ENCODE measurements around the gene TMEM52.
A peak's percentile ranks its signal among the peaks of the same experiment; 100 is the strongest.
"Not testable (repeated sequence)": the region's sequence is repeated elsewhere in the genome, so short reads cannot be mapped to it uniquely, and the experiment has no call there.

TMEM52 gene

DNA sequence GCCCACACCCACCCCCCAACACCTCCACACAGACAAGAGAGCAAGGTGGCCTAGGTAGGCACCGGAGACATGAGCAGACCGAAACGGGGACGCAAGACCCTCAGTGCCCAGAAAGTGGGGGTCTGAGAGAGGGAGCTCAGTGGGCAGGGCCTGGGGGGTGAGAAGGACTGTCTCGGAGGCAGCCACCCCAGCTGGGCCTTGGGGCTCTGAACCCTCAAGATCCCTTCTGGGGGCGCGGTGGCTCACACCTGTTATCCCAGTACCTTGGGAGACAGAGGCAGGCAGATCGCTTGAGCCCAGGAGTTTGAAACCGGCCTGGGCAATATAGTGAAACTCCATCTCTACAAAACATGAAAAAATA is 19.1 kb downstream of the TMEM52 start:
- DNase-seq (ENCODE audit: low read depth) = no peak
- no peak overlapping the region for H3K4me3 ChIP-seq (ENCODE audit: low read depth, low read length)

DNA sequence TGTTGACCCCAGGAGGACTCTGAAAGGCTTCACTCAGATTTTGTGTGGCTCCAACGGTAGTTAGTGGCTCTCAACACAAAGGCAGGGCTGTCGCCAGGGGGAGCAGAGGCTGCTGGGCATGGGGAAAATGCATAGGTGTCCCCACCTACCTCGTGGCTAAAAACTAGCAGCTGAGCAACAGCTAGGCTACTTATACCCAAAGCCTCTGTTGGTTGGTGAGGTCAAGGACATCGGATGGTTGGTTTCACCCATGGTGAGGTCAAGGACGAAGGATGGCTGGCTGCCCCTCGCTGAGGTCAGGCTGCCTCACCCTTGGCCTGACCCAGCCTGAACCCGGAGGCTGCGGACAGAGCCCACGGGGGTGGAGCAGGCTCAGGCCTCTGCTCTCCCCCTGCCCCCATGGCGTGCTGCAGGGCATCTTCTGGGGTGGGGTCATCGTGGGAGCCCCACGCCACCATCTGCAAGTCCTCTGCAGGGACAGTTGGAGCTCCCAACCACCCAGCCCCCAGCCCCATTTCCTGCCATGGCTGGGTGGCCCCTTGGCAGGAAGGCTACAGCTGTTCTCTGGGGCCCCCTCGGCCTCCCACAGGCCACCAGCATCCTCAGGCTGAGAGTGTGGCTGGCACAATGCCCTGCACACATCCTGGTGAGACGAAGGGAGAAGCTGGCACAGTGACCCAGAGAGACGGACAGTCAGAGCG is 19.7 kb downstream of the TMEM52 start:
- no peak for DNase-seq (ENCODE audit: low read depth)
- no peak overlapping the region for H3K4me3 ChIP-seq (ENCODE audit: low read depth, low read length)

DNA sequence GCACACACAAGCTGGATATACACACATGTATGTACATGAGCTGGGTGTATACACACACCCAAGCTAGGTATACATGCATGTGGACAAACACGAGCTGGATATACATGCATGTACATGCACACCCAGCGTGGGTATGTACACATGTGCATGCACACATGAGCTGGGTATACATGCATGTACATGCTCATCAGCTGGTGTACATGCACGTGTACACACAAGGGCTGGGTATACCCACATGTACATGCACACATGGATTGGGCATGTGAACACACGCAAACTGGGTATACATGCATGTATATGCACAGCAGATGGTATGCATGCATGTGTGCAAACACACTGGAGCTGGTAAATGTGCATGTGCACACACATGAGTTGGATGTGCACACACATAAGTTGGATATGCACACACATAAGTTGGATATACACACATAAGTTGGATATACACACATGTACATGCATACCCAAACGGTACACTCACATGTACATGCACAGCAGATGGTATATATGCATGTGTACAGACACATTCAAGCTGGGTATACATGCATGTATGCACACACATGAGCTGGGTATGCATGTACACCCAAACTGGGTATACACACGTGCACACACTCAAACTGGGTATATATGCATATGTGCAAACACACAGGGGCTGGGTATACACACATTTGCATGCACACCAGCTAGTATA is 20.7 kb downstream of the TMEM52 start:
- H3K4me3 ChIP-seq (ENCODE audit: low read depth, low read length) = no peak overlapping the region
- DNase-seq (ENCODE audit: low read depth) = no peak

GRCh38 chr1:1895456-1896336 is 23.4 kb downstream of the TMEM52 start:
- no peak for DNase-seq (ENCODE audit: low read depth)
- H3K4me3 ChIP-seq (ENCODE audit: low read depth, low read length) = no peak overlapping the region

DNA sequence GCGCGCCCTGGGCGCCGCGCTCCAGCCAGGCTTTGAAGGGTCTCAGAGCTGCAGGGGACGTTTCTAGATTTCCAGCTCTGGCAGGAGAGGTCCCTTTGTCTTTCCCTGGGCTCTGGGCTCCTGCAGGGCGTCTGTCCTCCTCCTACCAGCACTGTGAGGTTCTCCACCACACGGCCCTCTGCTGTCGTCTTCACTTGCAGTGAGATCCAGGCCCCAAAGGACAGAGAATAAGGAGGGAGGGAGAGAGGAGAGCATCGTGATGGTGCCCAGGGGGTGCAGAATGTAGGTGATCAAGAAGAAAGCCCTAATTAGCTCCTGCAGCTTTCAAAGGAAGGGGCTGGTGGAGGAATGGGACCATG is 24.0 kb downstream of the TMEM52 start:
- no peak overlapping the region for H3K4me3 ChIP-seq (ENCODE audit: low read depth, low read length)
- DNase-seq (ENCODE audit: low read depth) = no peak

- no peak overlapping the region for H3K4me3 ChIP-seq (ENCODE audit: low read depth, low read length)
- DNase-seq (ENCODE audit: low read depth) = no peak
Measured at GRCh38 chr1:1894354-1895059, 24.6 kb downstream of the TMEM52 start.

DNA sequence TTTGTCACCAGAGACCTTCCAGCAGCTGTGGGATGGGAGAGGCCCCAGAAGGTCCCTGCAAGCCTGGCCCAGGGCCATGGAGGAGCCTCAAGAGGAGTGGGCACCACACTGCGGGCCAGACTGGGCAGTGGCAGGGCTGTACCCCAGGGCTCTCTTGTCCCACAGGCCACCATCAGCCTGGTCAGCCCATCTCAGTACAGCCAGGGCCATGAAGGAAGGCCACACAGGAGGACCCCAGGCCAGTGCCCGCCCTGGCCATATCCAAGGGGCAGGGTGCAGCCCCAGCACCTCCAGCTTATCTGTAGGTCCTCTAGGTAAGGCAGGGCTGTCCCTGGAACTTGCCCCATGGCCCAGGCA is 25.1 kb downstream of the TMEM52 start:
- DNase-seq (ENCODE audit: low read depth) = no peak
- no peak overlapping the region for H3K4me3 ChIP-seq (ENCODE audit: low read depth, low read length)

DNA sequence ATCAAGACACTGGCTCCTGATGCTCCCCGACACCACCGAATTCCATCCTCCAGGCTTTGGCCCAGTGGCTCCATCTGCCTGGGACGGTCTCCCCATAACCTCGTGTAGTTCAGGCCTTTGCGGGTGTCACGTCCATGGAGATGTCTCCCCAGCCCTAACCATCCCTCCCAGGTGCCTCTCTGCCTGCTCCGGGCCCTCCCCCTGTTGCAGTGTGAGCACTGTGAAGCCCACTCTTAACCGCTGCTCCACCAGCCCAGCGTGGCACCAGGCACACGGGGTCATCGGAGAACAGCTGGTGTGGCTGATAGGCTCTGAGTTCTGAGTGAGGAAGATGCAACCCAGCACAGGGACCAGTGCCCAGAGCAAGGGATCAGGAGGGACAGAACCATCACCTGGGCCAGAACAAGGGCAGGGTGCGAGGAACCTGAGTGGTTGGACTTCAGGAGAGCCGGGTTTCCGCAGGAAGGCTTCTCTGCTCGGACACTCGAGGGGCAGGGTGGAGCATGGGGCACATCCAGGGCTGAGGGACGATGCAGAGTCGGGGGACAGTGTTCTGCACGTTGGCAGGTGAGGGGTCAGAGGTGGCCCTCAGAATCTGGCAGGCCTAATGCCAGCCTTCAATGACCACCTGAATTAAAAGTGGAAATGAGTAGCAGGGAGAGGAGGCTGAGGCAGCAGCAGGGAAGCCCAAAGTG is 25.6 kb downstream of the TMEM52 start:
- no peak for DNase-seq (ENCODE audit: low read depth)
- no peak overlapping the region for H3K4me3 ChIP-seq (ENCODE audit: low read depth, low read length)

- no peak for DNase-seq (ENCODE audit: low read depth)
- no peak overlapping the region for H3K4me3 ChIP-seq (ENCODE audit: low read depth, low read length)
Measured at GRCh38 chr1:1892763-1893120, 26.3 kb downstream of the TMEM52 start.

GRCh38 chr1:1892079-1892762 is 26.9 kb downstream of the TMEM52 start:
- H3K4me3 ChIP-seq (ENCODE audit: low read depth, low read length) = peak overlapping the region; percentile 62
- no peak for DNase-seq (ENCODE audit: low read depth)

DNA sequence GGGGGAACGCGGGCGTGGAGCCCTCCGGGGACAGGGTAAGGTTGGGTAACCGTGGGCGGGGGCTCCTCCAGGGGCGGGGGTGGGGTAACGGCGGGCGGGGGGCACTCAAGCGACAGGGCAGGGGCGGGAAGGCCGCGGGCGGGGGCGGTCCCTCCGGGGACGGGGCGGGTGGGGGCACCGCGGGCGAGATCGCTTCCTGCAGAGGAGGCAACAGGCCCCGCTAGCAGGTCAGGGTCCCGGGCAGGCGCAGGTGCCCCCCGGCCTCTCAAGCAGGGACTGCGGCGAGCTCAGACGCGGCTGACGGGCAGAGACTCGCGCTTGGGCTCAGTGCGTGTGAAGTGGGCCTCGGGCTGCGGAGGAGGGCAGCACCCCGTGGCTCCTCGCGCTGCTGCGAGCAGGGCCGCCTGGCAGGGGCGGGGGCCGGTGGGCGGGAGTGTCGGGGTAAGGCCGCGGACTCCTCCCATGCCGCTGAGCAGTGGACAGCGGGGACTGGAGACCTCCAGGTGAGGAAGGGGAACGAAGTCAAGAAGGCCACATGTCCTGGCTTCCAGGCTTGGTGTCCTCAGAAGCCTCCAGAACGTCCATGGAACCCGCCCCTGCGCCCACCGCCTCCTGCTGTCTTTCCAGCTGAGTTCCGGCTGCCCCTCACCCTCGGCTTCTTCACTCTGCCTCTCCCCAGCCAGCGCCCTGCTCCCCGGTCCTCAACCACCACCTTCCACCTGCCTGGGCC is 27.6 kb downstream of the TMEM52 start:
- no peak for DNase-seq (ENCODE audit: low read depth)
- H3K4me3 ChIP-seq (ENCODE audit: low read depth, low read length) = peak overlapping the region; percentile 62

GRCh38 chr1:1890506-1891348 is 28.4 kb downstream of the TMEM52 start, which contains the start of gene GNB1:
TSS of gene GNB1 (minus strand) at chr1:1891087. CDS start at chr1:1825453, 65,634 bp downstream.
- peak; percentile 57 for DNase-seq (ENCODE audit: low read depth)
- peak within 1 kb of the TSS; percentile 83 for H3K4me3 ChIP-seq (ENCODE audit: low read depth, low read length)

DNA sequence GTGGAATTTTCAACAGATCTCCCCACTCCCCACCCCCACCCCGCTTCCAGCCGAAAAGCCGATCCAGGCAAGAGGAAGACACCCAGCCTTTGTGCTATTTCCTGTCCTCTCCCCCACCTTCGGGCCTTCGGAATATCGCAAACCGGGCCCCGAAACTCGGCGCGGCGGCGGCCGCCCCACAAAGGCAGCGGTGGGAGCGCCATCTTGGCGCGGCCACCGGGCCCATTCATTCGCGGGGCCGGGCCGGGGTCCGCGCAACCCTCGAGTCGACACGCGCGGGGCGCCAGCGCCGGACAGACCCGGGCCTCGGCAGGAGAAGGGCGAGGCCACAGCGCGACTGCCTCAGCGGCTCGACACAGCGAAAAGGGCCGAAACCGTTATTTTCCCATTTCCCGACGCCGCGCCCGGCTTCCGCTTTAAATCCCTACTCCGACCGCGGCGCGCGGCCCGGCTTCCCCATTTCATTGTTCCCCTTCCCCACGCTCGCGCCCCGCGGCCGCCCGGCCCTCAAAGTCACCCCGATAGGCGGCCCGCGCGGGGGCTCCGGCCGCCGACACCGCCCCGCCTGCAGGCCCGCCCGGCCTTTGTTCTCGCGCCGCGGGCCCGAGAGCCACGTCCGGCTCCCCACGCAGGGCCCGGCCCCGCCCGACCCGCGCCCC is 29.1 kb downstream of the TMEM52 start:
- no peak for DNase-seq (ENCODE audit: low read depth)
- H3K4me3 ChIP-seq (ENCODE audit: low read depth, low read length) = peak overlapping the region; percentile 83

DNA sequence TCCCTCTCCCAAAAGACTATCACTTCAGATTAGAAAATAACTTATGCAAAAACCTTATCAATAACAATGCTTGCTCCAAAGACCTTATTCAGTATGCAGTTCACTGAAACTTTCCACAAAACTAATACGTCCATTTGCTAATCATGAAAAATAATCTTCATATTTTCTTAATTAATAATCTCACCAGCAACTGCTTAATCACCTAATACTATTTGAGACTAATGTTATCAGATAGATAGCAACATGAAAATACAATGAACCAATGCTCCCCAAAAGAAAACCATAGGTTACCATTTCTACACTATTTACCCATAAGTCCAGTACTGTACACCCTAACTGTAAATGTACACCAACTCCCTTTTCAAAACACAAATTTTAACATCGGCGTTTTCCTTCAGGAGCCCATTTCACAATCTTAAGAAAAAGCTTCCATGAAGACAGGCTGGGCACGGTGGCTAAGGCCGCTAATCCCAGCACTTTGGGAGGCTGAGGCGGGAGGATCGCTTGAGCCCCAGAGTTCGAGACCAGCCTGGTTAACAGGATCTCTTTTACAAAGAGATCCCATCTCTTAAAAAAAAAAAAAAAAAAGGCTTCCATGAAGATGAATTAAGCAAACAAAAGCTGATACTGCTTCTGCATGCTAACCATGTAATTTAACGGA is 29.9 kb downstream of the TMEM52 start:
- DNase-seq (ENCODE audit: low read depth) = no peak
- H3K4me3 ChIP-seq (ENCODE audit: low read depth, low read length) = peak overlapping the region; percentile 83

- H3K4me3 ChIP-seq (ENCODE audit: low read depth, low read length); DNase-seq (ENCODE audit: low read depth): not testable (repeated sequence)
Measured at GRCh38 chr1:1883890-1884289, 35.2 kb downstream of the TMEM52 start.

- no peak for DNase-seq (ENCODE audit: low read depth)
- no peak overlapping the region for H3K4me3 ChIP-seq (ENCODE audit: low read depth, low read length)
Measured at GRCh38 chr1:1883092-1883873, 35.8 kb downstream of the TMEM52 start.

All from skeletal muscle cell (primary cell).